Thyroid gland (tissue), 4 donors: ENCODE results near the gene MED27.

Experiments
- POLR2A ChIP-seq, 2 donors: fragments of 450-650 bp; IDR thresholded peaks; one replicate each; pipeline ENCODE4 v1.6.1; 2017; ENCODE audit warnings: antibody characterized with exemption in 2 of 2, mild to moderate bottlenecking in 2 of 2, moderate library complexity in 1 of 2
- TF ChIP-seq, protein P1 (sequence below), 6 experiments: fragments of 200-600 bp in 3 of 6; fragments of 450-650 bp in 3 of 6; sonication (generic) in 3 of 6; IDR thresholded peaks; one replicate each; pipeline ENCODE4 v1.5.1; 2016 to 2019; ENCODE audit warnings: antibody characterized with exemption in 6 of 6, mild to moderate bottlenecking in 2 of 6, inconsistent platforms in 1 of 6, moderate library complexity in 1 of 6

DNA sequence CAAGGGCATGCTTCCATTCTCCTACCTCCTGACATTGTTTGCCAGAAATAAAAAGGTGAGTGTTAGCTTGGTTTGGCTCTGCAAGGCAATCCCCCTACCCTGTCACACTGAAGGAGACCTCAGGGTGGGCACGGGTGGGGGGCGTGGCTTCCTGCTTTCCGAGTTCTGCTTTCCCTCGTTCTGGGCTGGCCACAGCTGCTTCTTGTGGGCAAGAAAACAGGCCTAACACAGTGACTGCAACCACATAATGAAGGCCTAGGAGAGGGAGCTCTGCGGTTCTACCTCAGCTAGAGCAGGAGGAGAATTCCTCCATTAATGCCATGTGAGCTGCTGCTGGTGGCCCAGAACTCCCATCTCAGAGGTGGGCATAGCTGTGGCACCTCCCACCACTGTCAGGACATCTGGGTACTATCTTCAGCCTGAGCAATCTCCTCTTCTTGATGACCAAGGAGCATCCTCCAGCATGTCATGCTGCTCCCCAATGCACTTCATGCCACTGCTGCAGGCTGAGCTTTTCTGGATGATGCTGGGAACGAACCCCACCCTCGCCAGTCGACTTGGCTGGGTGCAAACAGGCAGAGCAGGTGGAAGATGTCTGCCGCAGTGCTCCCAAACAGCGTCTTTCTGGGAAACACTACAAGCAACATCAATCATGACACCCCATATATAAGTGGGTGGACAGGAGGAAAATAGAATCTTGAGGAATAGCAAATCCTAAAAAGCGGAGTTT is 200.3 kb downstream of the MED27 start:
- TF ChIP-seq POLR2A (IDR thresholded peaks at IDR 0.05), result no peak
- TF ChIP-seq, protein P1, sequence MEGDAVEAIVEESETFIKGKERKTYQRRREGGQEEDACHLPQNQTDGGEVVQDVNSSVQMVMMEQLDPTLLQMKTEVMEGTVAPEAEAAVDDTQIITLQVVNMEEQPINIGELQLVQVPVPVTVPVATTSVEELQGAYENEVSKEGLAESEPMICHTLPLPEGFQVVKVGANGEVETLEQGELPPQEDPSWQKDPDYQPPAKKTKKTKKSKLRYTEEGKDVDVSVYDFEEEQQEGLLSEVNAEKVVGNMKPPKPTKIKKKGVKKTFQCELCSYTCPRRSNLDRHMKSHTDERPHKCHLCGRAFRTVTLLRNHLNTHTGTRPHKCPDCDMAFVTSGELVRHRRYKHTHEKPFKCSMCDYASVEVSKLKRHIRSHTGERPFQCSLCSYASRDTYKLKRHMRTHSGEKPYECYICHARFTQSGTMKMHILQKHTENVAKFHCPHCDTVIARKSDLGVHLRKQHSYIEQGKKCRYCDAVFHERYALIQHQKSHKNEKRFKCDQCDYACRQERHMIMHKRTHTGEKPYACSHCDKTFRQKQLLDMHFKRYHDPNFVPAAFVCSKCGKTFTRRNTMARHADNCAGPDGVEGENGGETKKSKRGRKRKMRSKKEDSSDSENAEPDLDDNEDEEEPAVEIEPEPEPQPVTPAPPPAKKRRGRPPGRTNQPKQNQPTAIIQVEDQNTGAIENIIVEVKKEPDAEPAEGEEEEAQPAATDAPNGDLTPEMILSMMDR (IDR thresholded peaks at IDR 0.05), result no peak
